OCI-LY7 (cell line): ENCODE measurements around the gene FANCC. TPM values are rescaled to one million over a fixed set of nuclear protein-coding genes. Genes with fewer than 3 reads are reported as not detected.

Source experiments
- BruUV-seq: library from RNA; stranded (reverse); fragments of 400-500 nt; replicated peaks from 2 replicates; lab custom pipeline; 2021; lab: Mats Ljungman, UMichigan
- CTCF ChIA-PET: fragments of 300-600 bp; sonication (Branson Sonifier 250); formaldehyde crosslinking; loops from one replicate; lab custom pipeline; 2022; ENCODE audit warnings: antibody characterized with exemption; ENCODE audit not compliant: unreplicated experiment; lab: Charles Lee
- POLR2A ChIA-PET: fragments of 300-600 bp; sonication (Branson Sonifier 250); formaldehyde crosslinking; loops from one replicate; lab custom pipeline; 2022; ENCODE audit warnings: antibody characterized with exemption; lab: Charles Lee
- DNase-seq: peaks from one replicate; pipeline ENCODE4 v3.0.0-alpha.2; 2015; ENCODE audit warnings: low spot score
- H2AFZ ChIP-seq: fragments of 200-600 bp; sonication (generic), shearing (Covaris generic); 2 replicates; pipeline ENCODE4 v1.6.1; 2014; ENCODE audit warnings: mild to moderate bottlenecking, antibody characterized with exemption, low read length, moderate library complexity
- H3K27ac ChIP-seq: fragments of 200-600 bp; sonication (generic); 2 replicates; pipeline ENCODE4 v1.5.1; 2014; ENCODE audit warnings: mixed run types, low read depth, mild to moderate bottlenecking, moderate library complexity, low read length, inconsistent platforms; ENCODE audit not compliant: poor library complexity, severe bottlenecking
- H3K36me3 ChIP-seq: fragments of 200-600 bp; sonication (generic); 2 replicates; pipeline ENCODE4 v1.6.1; 2014; ENCODE audit warnings: mild to moderate bottlenecking, antibody characterized with exemption, low read length, moderate library complexity, mixed read lengths; ENCODE audit not compliant: insufficient read depth
- H3K4me1 ChIP-seq: fragments of 200-600 bp; sonication (generic); 2 replicates; pipeline ENCODE4 v1.5.1; 2014; ENCODE audit warnings: mild to moderate bottlenecking, low read length; ENCODE audit not compliant: insufficient read depth, poor library complexity, severe bottlenecking
- H3K4me2 ChIP-seq: fragments of 200-600 bp; sonication (generic); 2 replicates; pipeline ENCODE4 v1.6.1; 2014; ENCODE audit warnings: mild to moderate bottlenecking, low read length
- H3K4me3 ChIP-seq: fragments of 200-600 bp; sonication (generic); 2 replicates; pipeline ENCODE4 v1.5.1; 2014; ENCODE audit warnings: mild to moderate bottlenecking, low read depth, low read length; ENCODE audit not compliant: poor library complexity, severe bottlenecking
- H3K79me2 ChIP-seq: fragments of 200-600 bp; sonication (generic); 2 replicates; pipeline ENCODE4 v1.6.1; 2016; ENCODE audit warnings: low read depth, mild to moderate bottlenecking, low read length, moderate library complexity, mixed read lengths; ENCODE audit not compliant: insufficient read depth
- H3K9me2 ChIP-seq: fragments of 200-600 bp; sonication (generic); 2 replicates; pipeline ENCODE4 v1.6.1; 2016; ENCODE audit warnings: mild to moderate bottlenecking, low read length, mixed read lengths; ENCODE audit not compliant: insufficient read depth
- H3K9me3 ChIP-seq: fragments of 200-600 bp; sonication (generic); 2 replicates; pipeline ENCODE4 v1.6.1; 2014; ENCODE audit warnings: mild to moderate bottlenecking, mixed run types, low read length, mixed read lengths
- H4K20me1 ChIP-seq: fragments of 200-600 bp; sonication (generic); 2 replicates; pipeline ENCODE4 v1.6.1; 2014; ENCODE audit warnings: mild to moderate bottlenecking, antibody characterized with exemption, low read length, moderate library complexity, mixed read lengths; ENCODE audit not compliant: insufficient read depth
- EZH2phosphoT487 ChIP-seq: fragments of 200-600 bp; sonication (generic); IDR thresholded peaks from 2 replicates; pipeline ENCODE4 v1.6.1; 2018; ENCODE audit warnings: low read depth, borderline replicate concordance, mild to moderate bottlenecking, mixed run types, antibody characterized with exemption, low read length, moderate library complexity, mixed read lengths
- intact Hi-C: fragments of 100-400 bp; cut with micrococcal nuclease; formaldehyde crosslinking; loops from one replicate; pipeline ENCODE4 v1.10.0; 2022; ENCODE audit not compliant: unreplicated experiment
- total RNA-seq, 2 experiments: library from RNA; depleted of rRNA in 1 of 2; stranded (reverse); fragments of >200 nt in 1 of 2; shearing (Covaris generic) in 1 of 2; gene quantifications; 2 replicates each; pipeline ENCODE4 v1.2.3, GENCODE V29; 2014 to 2022
- TF ChIP-seq, protein P1 (sequence below): fragments of 200-600 bp; sonication (generic); conservative IDR thresholded peaks from 2 replicates; pipeline ENCODE4 v1.5.1; 2014; ENCODE audit warnings: mild to moderate bottlenecking, antibody characterized with exemption, low read length, moderate library complexity, mixed read lengths

The FANCC gene
- total RNA-seq, 2 experiments from 2014 or later: 13.9 to 28.7 TPM

DNA sequence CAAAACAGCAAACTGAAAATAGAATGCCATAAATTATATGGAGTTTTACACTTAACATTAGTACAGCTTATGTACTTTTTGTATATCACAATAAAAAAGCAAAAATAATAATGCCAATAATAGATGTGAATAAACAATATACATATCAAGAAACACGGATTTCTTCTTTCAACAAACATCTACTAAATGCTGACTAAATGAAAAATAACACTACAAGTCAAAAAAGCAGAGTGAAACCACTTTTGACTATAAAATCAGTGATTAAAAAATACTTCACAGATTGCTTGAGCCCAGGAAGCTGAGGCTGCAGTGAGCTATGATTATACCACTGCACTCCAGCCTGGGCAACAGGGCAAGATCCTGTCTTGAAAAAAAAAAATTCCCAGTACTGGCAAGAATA lies 32.2 kb downstream of the FANCC start:
- Histone ChIP-seq H3K4me2 (no peak overlapping the region), H3K4me1 (no peaks in the 10 kb centered on the region), H3K79me2 (no peaks in the 10 kb centered on the region), H3K27ac (no peak overlapping the region), H3K4me3 (no peak overlapping the region), H3K36me3 (no peaks in the 10 kb centered on the region), H3K9me3 (peaks cover 22% of the 10 kb centered on the region; the same call in 1 of the 2 replicates), H3K9me2 (no peaks in the 10 kb centered on the region), H2AFZ (no peak overlapping the region), H4K20me1 (no peaks in the 10 kb centered on the region)
- ChIA-PET CTCF (no interaction called here), POLR2A (no interaction called here)
- BruUV-seq: no TSS peak
- intact Hi-C loops: no loop called here
- DNase-seq: no peak
- TF ChIP-seq, protein P1, sequence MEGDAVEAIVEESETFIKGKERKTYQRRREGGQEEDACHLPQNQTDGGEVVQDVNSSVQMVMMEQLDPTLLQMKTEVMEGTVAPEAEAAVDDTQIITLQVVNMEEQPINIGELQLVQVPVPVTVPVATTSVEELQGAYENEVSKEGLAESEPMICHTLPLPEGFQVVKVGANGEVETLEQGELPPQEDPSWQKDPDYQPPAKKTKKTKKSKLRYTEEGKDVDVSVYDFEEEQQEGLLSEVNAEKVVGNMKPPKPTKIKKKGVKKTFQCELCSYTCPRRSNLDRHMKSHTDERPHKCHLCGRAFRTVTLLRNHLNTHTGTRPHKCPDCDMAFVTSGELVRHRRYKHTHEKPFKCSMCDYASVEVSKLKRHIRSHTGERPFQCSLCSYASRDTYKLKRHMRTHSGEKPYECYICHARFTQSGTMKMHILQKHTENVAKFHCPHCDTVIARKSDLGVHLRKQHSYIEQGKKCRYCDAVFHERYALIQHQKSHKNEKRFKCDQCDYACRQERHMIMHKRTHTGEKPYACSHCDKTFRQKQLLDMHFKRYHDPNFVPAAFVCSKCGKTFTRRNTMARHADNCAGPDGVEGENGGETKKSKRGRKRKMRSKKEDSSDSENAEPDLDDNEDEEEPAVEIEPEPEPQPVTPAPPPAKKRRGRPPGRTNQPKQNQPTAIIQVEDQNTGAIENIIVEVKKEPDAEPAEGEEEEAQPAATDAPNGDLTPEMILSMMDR: no peak
- no peak for TF ChIP-seq EZH2phosphoT487

DNA sequence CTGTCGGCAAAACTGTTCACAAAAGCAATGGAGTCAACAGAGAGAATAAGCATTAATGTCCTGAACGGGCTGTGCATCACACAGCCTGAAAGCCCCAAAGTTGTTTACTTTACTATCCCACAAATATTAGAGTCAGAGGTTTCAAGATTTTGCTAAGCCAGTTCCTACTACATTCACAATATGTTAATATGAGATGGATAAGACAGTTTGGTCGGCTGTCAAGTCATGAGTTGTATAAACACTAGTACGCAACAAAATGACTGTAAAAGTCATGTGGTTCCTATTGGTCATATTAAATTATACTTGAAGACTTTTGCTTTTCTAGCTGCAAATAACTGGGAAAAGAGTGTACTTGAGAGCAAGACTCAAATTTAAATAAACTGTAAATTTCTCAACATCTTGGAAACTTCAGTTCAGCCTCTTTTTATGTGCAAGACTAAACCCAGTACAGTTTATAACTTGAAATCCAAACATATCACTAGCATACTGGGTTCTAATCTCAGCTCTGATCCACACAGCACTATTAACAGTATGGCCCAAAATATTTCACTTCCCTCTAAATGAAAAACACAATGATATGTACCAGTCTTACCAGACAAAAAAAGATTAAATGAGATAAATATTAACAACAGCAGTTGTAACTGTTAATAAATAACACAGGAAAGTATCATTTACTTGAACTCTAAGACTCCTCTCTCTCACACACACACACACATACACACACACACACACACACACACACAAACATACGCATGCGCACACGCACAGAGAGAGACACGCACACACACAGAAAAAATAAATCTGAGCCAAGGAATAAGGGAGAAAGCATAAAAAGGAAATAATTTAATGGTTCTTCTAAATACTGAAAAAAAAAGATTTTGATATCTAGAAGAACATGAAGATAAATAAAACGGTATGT lies 33.1 kb downstream of the FANCC start:
- H3K4me1 ChIP-seq: no peaks in the 10 kb centered on the region
- CTCF ChIA-PET: no interaction called here

More for the DNA sequence above, 33.1 kb downstream of the FANCC start:
- no peaks in the 10 kb centered on the region for H3K9me2 ChIP-seq
- no peak overlapping the region for H2AFZ ChIP-seq
- H4K20me1 ChIP-seq: no peaks in the 10 kb centered on the region
- H3K4me2 ChIP-seq: no peak overlapping the region
- POLR2A ChIA-PET: no interaction called here
- H3K36me3 ChIP-seq: no peaks in the 10 kb centered on the region
- no peaks in the 10 kb centered on the region for H3K79me2 ChIP-seq
- H3K27ac ChIP-seq: no peak overlapping the region
- no peak overlapping the region for H3K4me3 ChIP-seq
- intact Hi-C loops: no loop called here
- no TSS peak for BruUV-seq
- peaks cover 26% of the 10 kb centered on the region; the same call in 1 of the 2 replicates for H3K9me3 ChIP-seq
- no peak for TF ChIP-seq EZH2phosphoT487
- TF ChIP-seq, protein P1: no peak
- no peak for DNase-seq
